Measurements from ENCODE around the gene EFNA2. TPM values are rescaled to one million over a fixed set of nuclear protein-coding genes. Genes with fewer than 3 reads are reported as not detected.

The EFNA2 gene
- total RNA-seq, 1 experiment from 2014 or later: 12.2 TPM

GRCh38 chr19:1294688-1295087 lies 9.0 kb downstream of the EFNA2 start (continued):
- TF ChIP-seq CTCF (IDR thresholded peaks at IDR 0.05 in 2 of 3, conservative IDR thresholded peaks at IDR 0.05 in 1 of 3; ENCODE audit: borderline replicate concordance in 1 of 3, insufficient read depth in 1 of 3, low read depth in 2 of 3, low read length in 2 of 3) (no peak), POLR2A (IDR thresholded peaks at IDR 0.05; ENCODE audit: borderline replicate concordance, extremely low read depth, insufficient read depth, insufficient read length) (no peak), TCF7L2 (IDR thresholded peaks at IDR 0.05; ENCODE audit: borderline replicate concordance, extremely low read depth, insufficient read depth, insufficient read length) (no peak), ZFX (IDR thresholded peaks at IDR 0.05) (no peak)

GRCh38 chr19:1295169-1296012 lies 9.7 kb downstream of the EFNA2 start:
- DNase-seq (ENCODE audit: low read depth, low spot score) (no peak), ATAC-seq (peak; percentile 58)
- H3K9me2 ChIP-seq (ENCODE audit: insufficient read depth): no peaks in the 10 kb centered on the region
- no peak overlapping the region for H2AFZ ChIP-seq (ENCODE audit: low read depth, low read length, poor library complexity, severe bottlenecking)
- no peaks in the 10 kb centered on the region for H3K36me3 ChIP-seq (ENCODE audit: control insufficient read depth in 1 of 2, insufficient read depth in 2 of 2, low read length in 2 of 2)
- H3K4me1 ChIP-seq (ENCODE audit: control insufficient read depth in 1 of 2, insufficient read depth in 2 of 2, low read length in 2 of 2): peaks cover 12 to 19% of the 10 kb centered on the region in 2 experiments
- H3K79me2 ChIP-seq (ENCODE audit: insufficient read depth, low read length): no peaks in the 10 kb centered on the region
- H3K9me3 ChIP-seq (ENCODE audit: control insufficient read depth in 1 of 2, insufficient read depth in 1 of 2, low read depth in 1 of 2, low read length in 2 of 2): no peaks in the 10 kb centered on the region
- ChIA-PET CTCF (no interaction called here), RAD21 (ENCODE audit: low non-redundant PET in 1 of 2, low total read pairs in 2 of 2, uncharacterized antibody in 2 of 2, unreplicated experiment in 2 of 2) (no interaction called here), POLR2A (no interaction called here)
- H3K27ac ChIP-seq (ENCODE audit: low read depth, low read length): no peak overlapping the region
- H3K4me2 ChIP-seq (ENCODE audit: low read length): no peak overlapping the region
- intact Hi-C loops (cut with micrococcal nuclease): no loop called here
- BruUV-seq (replicated peaks): no TSS peak
- H3K9ac ChIP-seq (ENCODE audit: low read length): no peak overlapping the region
- no peaks in the 10 kb centered on the region for H3K27me3 ChIP-seq (ENCODE audit: insufficient read depth, low read length)
- H4K20me1 ChIP-seq (ENCODE audit: insufficient read depth): no peaks in the 10 kb centered on the region
- no peak overlapping the region for H3K4me3 ChIP-seq (replicated peaks in 1 of 2; ENCODE audit: low read depth in 1 of 2, low read length in 2 of 2)
- no peak for TF ChIP-seq ATF3 (IDR thresholded peaks at IDR 0.05)
- TF ChIP-seq CBX3 (IDR thresholded peaks at IDR 0.05; ENCODE audit: low read depth): no peak
- TF ChIP-seq POLR2AphosphoS5 (IDR thresholded peaks at IDR 0.05; ENCODE audit: low read depth, low read length): no peak
- no peak for TF ChIP-seq REST (IDR thresholded peaks at IDR 0.05; ENCODE audit: low read depth)
- TF ChIP-seq SRF (IDR thresholded peaks at IDR 0.05; ENCODE audit: low read depth): no peak
